B cell (primary cell): Measurements from ENCODE around the gene SIAH3. TPM values are rescaled to one million over a fixed set of nuclear protein-coding genes. Genes with fewer than 3 reads are reported as not detected.

Experiments used
- ATAC-seq: fragments of 200-7000 bp; cut with Tn5 transposase; one replicate; pipeline ENCODE4 v1.10.0; 2021; ENCODE audit warnings: low read depth, mild to moderate bottlenecking, moderate number of reproducible peaks, moderate library complexity
- CTCF ChIA-PET: fragments of 350-600 bp; sonication (Branson Sonifier 250); formaldehyde crosslinking; loops from one replicate; lab custom pipeline; 2021; ENCODE audit warnings: antibody characterized with exemption, inconsistent platforms; lab: Charles Lee
- POLR2A ChIA-PET: fragments of 350-600 bp; sonication (Branson Sonifier 250); formaldehyde crosslinking; loops from one replicate; lab custom pipeline; 2021; ENCODE audit warnings: antibody characterized with exemption; lab: Charles Lee
- DNase-seq: peaks from one replicate; pipeline ENCODE4 v3.0.0; 2013
- H2AFZ ChIP-seq: 2 replicates; pipeline ENCODE4 v1.6.1; 2012; ENCODE audit warnings: mild to moderate bottlenecking, low read depth, low read length; ENCODE audit not compliant: insufficient read depth, poor library complexity, severe bottlenecking
- H3K27ac ChIP-seq, 2 donors: 1 replicate in 1 of 2; 2 replicates in 1 of 2; pipeline ENCODE4 v1.5.1; 2012 to 2013; ENCODE audit warnings: low read length in 2 of 2, mild to moderate bottlenecking in 2 of 2, moderate library complexity in 1 of 2
- H3K27me3 ChIP-seq, 4 experiments: fragments of 200-600 bp in 1 of 4; sonication (generic) in 1 of 4; replicated peaks in 1 of 4; 1 replicate in 2 of 4; 2 replicates in 2 of 4; pipeline versions ENCODE4 v1.6.1 to v1.7.0; 2013 to 2016; ENCODE audit warnings: low read length in 3 of 4, mild to moderate bottlenecking in 2 of 4, mixed read lengths in 1 of 4, moderate library complexity in 1 of 4; ENCODE audit not compliant: insufficient read depth in 4 of 4, control insufficient read depth in 3 of 4; ENCODE audit errors: control extremely low read depth in 1 of 4
- H3K36me3 ChIP-seq, 2 experiments: replicated peaks in 1 of 2; 1 replicate in 1 of 2; 2 replicates in 1 of 2; pipeline versions ENCODE4 v1.6.1 to v1.7.1; 2013; ENCODE audit warnings: low read length in 1 of 2; ENCODE audit not compliant: insufficient read depth in 2 of 2, control insufficient read depth in 1 of 2; ENCODE audit errors: control extremely low read depth in 1 of 2, extremely low read depth in 1 of 2
- H3K4me1 ChIP-seq, 2 donors: fragments of 200-600 bp in 1 of 2; sonication (generic) in 1 of 2; 1 replicate in 1 of 2; 2 replicates in 1 of 2; pipeline versions ENCODE4 v1.5.1 to v1.6.1; 2013 to 2017; ENCODE audit warnings: low read length in 2 of 2; ENCODE audit not compliant: control insufficient read depth in 2 of 2, insufficient read depth in 2 of 2
- H3K4me2 ChIP-seq: replicated peaks from 2 replicates; pipeline ENCODE3; 2012; ENCODE audit warnings: mild to moderate bottlenecking, low read depth, low read length; ENCODE audit not compliant: poor library complexity, severe bottlenecking
- H3K4me3 ChIP-seq, 5 experiments: fragments of 200-600 bp in 1 of 5; sonication (generic) in 1 of 5; 1 replicate in 3 of 5; 2 replicates in 2 of 5; pipeline versions ENCODE4 v1.5.1 to v1.7.0; 2011 to 2016; ENCODE audit warnings: low read length in 4 of 5, mild to moderate bottlenecking in 4 of 5, low read depth in 2 of 5, control low read depth in 1 of 5, moderate library complexity in 1 of 5; ENCODE audit not compliant: insufficient read depth in 1 of 5; ENCODE audit errors: control extremely low read depth in 1 of 5, extremely low read depth in 1 of 5
- H3K79me2 ChIP-seq: fragments of 200-600 bp; sonication (generic); one replicate; pipeline ENCODE4 v1.6.0; 2016; ENCODE audit warnings: low read length; ENCODE audit not compliant: control insufficient read depth, insufficient read depth
- H3K9ac ChIP-seq: fragments of 200-600 bp; sonication (generic); 2 replicates; pipeline ENCODE4 v1.6.1; 2017; ENCODE audit warnings: mild to moderate bottlenecking, low read length, moderate library complexity
- H3K9me3 ChIP-seq, 3 donors: one replicate each; pipeline versions ENCODE4 v1.6.1 to v1.7.1; 2013; ENCODE audit warnings: low read length in 2 of 3; ENCODE audit not compliant: control insufficient read depth in 2 of 3, insufficient read depth in 1 of 3; ENCODE audit errors: control extremely low read depth in 1 of 3
- H4K20me1 ChIP-seq: 2 replicates; pipeline ENCODE4 v1.6.0; 2012; ENCODE audit warnings: mild to moderate bottlenecking, low read length; ENCODE audit not compliant: insufficient read depth, control insufficient read depth, poor library complexity, severe bottlenecking
- H3K27ac Mint-ChIP-seq: one replicate; pipeline ENCODE4 v1.8.0; 2021; ENCODE audit warnings: mixed read lengths
- H3K27me3 Mint-ChIP-seq: one replicate; pipeline ENCODE4 v1.8.0; 2021; ENCODE audit warnings: mixed read lengths
- H3K4me1 Mint-ChIP-seq: one replicate; pipeline ENCODE4 v1.8.0; 2021; ENCODE audit warnings: mixed read lengths
- H3K4me3 Mint-ChIP-seq: one replicate; pipeline ENCODE4 v1.8.0; 2021; ENCODE audit warnings: mixed read lengths
- H3K9me3 Mint-ChIP-seq: one replicate; pipeline ENCODE4 v1.8.0; 2022; ENCODE audit warnings: mixed read lengths; ENCODE audit not compliant: insufficient read depth
- EZH2 ChIP-seq: IDR thresholded peaks from 2 replicates; pipeline ENCODE4 v1.6.1; 2012; ENCODE audit warnings: borderline replicate concordance, low read depth, mild to moderate bottlenecking, moderate library complexity, low read length; ENCODE audit not compliant: insufficient read depth, poor library complexity, severe bottlenecking
- whole genome bisulfite sequencing: methylation state at CpG from one replicate; pipeline ENCODE4 v1.1.5; 2013; ENCODE audit warnings: missing lambda C conversion rate; ENCODE audit not compliant: insufficient coverage; 5-methylcytosine and 5-hydroxymethylcytosine counted together
- intact Hi-C: fragments of 100-400 bp; cut with micrococcal nuclease; formaldehyde crosslinking; loops from one replicate; pipeline ENCODE4 v1.10.0; 2022
- polyA plus RNA-seq: library from polyadenylated mRNA; depleted of rRNA; stranded (reverse); fragments of >200 nt; gene quantifications from 2 replicates; pipeline ENCODE4 v1.2.3, GENCODE V29; 2012
- total RNA-seq, 2 donors: library from RNA; stranded (reverse); fragments of 120-200 nt in 1 of 2; gene quantifications; 1 replicate in 1 of 2; 2 replicates in 1 of 2; pipeline versions ENCODE4 v1.2.3 to v1.2.4, GENCODE V29; 2013 to 2022
- TF ChIP-seq, protein P1 (sequence below): fragments of 200-600 bp; IDR thresholded peaks from one replicate; pipeline ENCODE4 v1.8.0; 2022; ENCODE audit warnings: antibody characterized with exemption, mild to moderate bottlenecking

SIAH3 gene
- total and polyA plus RNA-seq, 2 donors (not counting 1 experiment from before 2014, with no cell fraction given), result not detected

DNA sequence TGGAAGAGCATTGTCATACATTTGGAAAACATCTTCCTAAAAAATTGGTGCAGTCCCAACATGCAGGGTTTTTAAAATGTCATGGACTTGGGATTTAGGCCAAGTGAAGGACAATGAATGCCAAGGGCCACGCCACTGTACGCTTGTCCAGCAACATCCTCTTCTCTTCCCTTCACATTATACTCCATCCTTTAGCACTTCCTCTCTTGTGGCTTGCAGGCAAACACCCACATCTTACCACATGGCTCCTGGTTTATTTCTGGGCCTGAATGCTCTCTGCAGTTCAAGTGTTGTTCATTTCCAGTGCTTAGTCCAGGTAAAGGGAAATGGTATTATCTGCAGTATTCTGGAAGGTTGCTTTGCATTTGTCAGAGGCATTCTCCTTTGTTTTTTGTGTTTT is 104.5 kb downstream of the SIAH3 start:
- Histone ChIP-seq H3K27me3 (peaks cover 0 to 2% (median 0%) of the 10 kb centered on the region in 4 experiments), H2AFZ (no peak overlapping the region), H3K4me2 (no peak overlapping the region), H4K20me1 (no peaks in the 10 kb centered on the region), H3K36me3 (no peaks in the 10 kb centered on the region), H3K9ac (no peak overlapping the region), H3K4me3 (no peak overlapping the region), H3K9me3 (no peaks in the 10 kb centered on the region), H3K4me1 (no peaks in the 10 kb centered on the region), H3K79me2 (no peaks in the 10 kb centered on the region), H3K27ac (no peak overlapping the region)
- WGBS, result no CpG with 5 or more reads among the region's 2 CpGs
- Mint-ChIP-seq H3K9me3 (no peaks in the 10 kb centered on the region), H3K27ac (no peak overlapping the region), H3K4me3 (no peak overlapping the region), H3K27me3 (peaks cover 18% of the 10 kb centered on the region), H3K4me1 (no peaks in the 10 kb centered on the region)
- ChIA-PET CTCF (no interaction called here), POLR2A (no interaction called here)
- no peak for DNase-seq
- no peak for TF ChIP-seq EZH2
- TF ChIP-seq, protein P1, sequence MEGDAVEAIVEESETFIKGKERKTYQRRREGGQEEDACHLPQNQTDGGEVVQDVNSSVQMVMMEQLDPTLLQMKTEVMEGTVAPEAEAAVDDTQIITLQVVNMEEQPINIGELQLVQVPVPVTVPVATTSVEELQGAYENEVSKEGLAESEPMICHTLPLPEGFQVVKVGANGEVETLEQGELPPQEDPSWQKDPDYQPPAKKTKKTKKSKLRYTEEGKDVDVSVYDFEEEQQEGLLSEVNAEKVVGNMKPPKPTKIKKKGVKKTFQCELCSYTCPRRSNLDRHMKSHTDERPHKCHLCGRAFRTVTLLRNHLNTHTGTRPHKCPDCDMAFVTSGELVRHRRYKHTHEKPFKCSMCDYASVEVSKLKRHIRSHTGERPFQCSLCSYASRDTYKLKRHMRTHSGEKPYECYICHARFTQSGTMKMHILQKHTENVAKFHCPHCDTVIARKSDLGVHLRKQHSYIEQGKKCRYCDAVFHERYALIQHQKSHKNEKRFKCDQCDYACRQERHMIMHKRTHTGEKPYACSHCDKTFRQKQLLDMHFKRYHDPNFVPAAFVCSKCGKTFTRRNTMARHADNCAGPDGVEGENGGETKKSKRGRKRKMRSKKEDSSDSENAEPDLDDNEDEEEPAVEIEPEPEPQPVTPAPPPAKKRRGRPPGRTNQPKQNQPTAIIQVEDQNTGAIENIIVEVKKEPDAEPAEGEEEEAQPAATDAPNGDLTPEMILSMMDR, result no peak
- intact Hi-C loops, result no loop called here
- ATAC-seq, result no peak

DNA sequence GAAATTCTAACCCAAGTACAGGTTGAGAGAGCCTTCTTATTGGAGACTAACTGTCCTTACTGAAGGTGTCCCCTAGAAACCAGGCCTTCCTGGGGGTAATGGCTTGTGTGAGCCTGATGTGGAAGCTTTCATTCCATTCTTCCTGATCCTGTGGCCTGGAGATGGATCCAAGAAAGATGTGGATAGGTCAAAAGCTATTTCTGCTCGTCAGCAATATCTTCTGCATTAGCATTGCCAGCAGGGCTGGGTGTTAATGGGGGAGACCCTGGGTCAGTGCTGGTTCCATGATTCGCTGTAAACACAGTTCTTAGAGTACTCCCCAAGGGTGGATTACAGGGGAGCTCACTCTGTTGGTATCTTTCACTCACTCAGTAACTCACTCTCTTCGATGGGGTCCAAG is 106.6 kb downstream of the SIAH3 start:
- H3K9me3 ChIP-seq, result no peaks in the 10 kb centered on the region
- H4K20me1 ChIP-seq, result no peaks in the 10 kb centered on the region
- DNase-seq (no peak), ATAC-seq (no peak)
- Mint-ChIP-seq H3K9me3 (no peaks in the 10 kb centered on the region), H3K27me3 (peaks cover 12% of the 10 kb centered on the region), H3K4me3 (no peak overlapping the region), H3K27ac (no peak overlapping the region), H3K4me1 (no peaks in the 10 kb centered on the region)
- H3K9ac ChIP-seq, result no peak overlapping the region
- TF ChIP-seq, protein P1, result no peak
- no peak for TF ChIP-seq EZH2
- no peak overlapping the region for H3K4me2 ChIP-seq
- no peaks in the 10 kb centered on the region for H3K79me2 ChIP-seq
- H3K36me3 ChIP-seq, result no peaks in the 10 kb centered on the region
- POLR2A ChIA-PET, result no interaction called here
- CTCF ChIA-PET, result no interaction called here
- 83% methylated on average over 1 of the region's 3 CpGs for WGBS
- no peak overlapping the region for H2AFZ ChIP-seq
- H3K27ac ChIP-seq, result no peak overlapping the region
- H3K4me1 ChIP-seq, result no peaks in the 10 kb centered on the region
- intact Hi-C loops, result no loop called here
- peaks cover 0 to 2% (median 0%) of the 10 kb centered on the region in 4 experiments for H3K27me3 ChIP-seq
- H3K4me3 ChIP-seq, result no peak overlapping the region
